ENCODE results near the gene SH2D4B. TPM values are rescaled to one million over a fixed set of nuclear protein-coding genes. Genes with fewer than 3 reads are reported as not detected.

SH2D4B gene
- polyA plus RNA-seq, 1 experiment = not detected

DNA sequence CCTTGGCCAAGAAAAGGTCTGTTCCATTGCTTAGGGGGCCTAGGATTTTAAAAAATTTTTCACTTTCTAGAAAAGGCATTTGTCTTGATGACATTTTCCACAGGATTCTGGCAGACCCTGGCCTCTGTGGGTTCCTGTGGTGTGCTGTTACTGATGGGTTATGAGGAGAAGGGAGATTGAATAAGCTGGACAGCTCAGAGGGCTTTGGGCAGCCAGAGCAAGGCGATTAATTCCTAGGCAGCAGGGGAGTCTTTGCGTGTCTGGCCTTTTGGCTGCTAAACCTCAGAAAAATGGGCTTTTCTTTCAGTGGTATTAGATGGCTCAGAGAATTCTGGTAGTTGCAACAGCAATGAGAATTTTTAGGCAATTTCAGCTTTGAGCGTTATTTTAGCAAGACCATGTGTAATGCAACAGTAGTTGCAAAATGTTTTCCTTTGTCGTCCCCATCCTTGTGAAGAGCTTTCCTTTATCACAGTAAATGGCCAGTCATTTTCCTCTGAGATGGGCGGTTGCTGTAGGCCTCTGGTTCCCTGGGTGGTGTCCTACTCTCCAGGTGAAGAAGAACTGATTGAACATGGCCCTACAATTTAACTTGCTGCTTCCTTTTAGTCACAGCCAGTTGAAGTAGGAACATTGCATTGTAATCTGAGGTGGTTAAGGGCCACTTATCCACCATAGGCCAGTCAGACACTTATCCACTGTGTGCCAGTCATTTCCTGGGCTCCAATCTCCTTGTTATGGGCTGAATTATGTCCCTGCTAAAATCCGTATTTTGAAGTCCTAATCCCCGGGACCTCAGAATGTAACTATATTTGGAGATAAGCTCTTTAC is 43.2 kb downstream of the SH2D4B start:
- TF ChIP-seq, protein P1, sequence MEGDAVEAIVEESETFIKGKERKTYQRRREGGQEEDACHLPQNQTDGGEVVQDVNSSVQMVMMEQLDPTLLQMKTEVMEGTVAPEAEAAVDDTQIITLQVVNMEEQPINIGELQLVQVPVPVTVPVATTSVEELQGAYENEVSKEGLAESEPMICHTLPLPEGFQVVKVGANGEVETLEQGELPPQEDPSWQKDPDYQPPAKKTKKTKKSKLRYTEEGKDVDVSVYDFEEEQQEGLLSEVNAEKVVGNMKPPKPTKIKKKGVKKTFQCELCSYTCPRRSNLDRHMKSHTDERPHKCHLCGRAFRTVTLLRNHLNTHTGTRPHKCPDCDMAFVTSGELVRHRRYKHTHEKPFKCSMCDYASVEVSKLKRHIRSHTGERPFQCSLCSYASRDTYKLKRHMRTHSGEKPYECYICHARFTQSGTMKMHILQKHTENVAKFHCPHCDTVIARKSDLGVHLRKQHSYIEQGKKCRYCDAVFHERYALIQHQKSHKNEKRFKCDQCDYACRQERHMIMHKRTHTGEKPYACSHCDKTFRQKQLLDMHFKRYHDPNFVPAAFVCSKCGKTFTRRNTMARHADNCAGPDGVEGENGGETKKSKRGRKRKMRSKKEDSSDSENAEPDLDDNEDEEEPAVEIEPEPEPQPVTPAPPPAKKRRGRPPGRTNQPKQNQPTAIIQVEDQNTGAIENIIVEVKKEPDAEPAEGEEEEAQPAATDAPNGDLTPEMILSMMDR (IDR thresholded peaks at IDR 0.05; ENCODE audit: low read depth, low read length) = no peak
- Histone ChIP-seq H3K9me3 (ENCODE audit: control insufficient read depth, insufficient read depth, low read length) (no peaks in the 10 kb centered on the region), H3K4me3 (ENCODE audit: low read depth, low read length) (no peak overlapping the region), H3K27ac (ENCODE audit: low read depth, low read length) (no peak overlapping the region), H3K27me3 (ENCODE audit: control insufficient read depth, insufficient read depth, low read length) (no peaks in the 10 kb centered on the region)
- ChIA-PET CTCF (no interaction called here), POLR2A (no interaction called here)
- no peak for DNase-seq (ENCODE audit: low read depth, low spot score)

DNA sequence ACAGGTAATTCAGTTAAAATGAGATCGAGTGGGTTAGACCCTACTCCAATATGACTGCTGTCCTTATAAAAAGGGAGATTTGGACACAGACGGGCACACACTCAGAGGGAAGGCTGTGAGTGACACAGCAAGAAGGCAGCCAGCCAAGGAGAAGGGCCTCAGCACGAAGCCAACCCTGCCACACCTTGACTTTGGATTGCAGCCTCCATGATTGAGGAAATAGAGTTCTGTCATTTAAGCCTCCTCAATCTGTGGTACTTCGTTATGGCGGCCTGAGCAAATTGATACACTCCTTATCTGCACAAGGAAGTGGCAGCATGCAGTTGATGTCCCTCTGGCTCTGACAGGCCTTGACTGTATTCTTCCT is 43.8 kb downstream of the SH2D4B start:
- Histone ChIP-seq H3K9me3 (ENCODE audit: control insufficient read depth, insufficient read depth, low read length) (no peaks in the 10 kb centered on the region), H3K27ac (ENCODE audit: low read depth, low read length) (no peak overlapping the region), H3K27me3 (ENCODE audit: control insufficient read depth, insufficient read depth, low read length) (no peaks in the 10 kb centered on the region), H3K4me3 (ENCODE audit: low read depth, low read length) (no peak overlapping the region)
- DNase-seq (ENCODE audit: low read depth, low spot score) = no peak
- TF ChIP-seq, protein P1 (IDR thresholded peaks at IDR 0.05; ENCODE audit: low read depth, low read length) = no peak
- ChIA-PET POLR2A (no interaction called here), CTCF (no interaction called here)

DNA sequence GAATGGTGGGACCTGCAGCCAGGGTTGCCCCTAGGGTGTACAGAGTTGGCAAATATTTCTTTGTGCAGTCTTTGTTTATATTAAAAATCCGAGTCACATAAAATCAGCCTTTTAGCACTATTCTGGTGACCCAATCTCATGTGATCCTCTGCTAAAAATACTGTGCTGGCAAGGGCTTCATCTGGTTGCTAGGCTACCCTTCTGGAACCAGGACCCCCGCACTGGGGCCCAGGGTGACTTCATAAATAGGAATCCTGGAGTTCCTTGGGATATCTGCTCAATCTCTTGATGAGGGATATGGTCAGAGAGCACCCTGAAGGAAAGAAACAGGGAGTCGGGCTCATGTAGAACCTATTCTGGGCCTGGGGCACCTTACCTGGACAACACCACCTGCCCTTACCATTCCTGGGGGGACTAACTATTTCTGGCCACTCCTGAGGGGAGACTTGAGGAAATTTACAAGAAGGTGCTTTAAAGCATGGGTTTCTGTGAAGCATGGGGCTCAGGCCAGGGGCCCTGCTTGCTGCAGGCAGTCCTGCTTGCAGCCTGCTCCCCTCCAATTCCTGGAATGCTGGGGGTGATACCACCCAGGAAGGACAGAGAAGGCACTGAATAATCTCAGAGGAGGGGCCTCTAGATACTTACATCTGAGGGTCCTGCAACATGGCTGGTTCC is 44.7 kb downstream of the SH2D4B start:
- TF ChIP-seq, protein P1 (IDR thresholded peaks at IDR 0.05; ENCODE audit: low read depth, low read length) = no peak
- H3K27me3 ChIP-seq (ENCODE audit: control insufficient read depth, insufficient read depth, low read length) = no peaks in the 10 kb centered on the region
- no peaks in the 10 kb centered on the region for H3K9me3 ChIP-seq (ENCODE audit: control insufficient read depth, insufficient read depth, low read length)
- no peak for DNase-seq (ENCODE audit: low read depth, low spot score)
- ChIA-PET CTCF (no interaction called here), POLR2A (no interaction called here)
- no peak overlapping the region for H3K4me3 ChIP-seq (ENCODE audit: low read depth, low read length)
- no peak overlapping the region for H3K27ac ChIP-seq (ENCODE audit: low read depth, low read length)

DNA sequence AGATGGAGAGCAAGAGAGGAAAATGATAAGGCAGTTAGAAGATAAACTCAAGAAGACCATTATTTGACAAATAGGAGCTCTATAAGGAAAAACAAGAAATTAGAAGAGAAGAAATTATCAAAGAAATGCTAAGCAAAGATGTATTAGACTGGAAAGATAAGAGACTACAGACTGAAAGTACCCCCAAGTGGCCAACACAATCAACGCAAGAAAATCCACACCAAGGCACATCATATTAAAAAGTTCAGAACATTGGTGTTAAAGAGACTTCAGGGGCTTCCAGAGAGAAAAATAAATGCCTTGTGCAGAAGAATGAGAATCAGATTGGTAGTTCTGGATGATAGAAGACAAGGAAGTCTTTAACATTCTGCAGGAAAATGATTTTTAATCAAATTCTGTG is 46.0 kb downstream of the SH2D4B start:
- Histone ChIP-seq H3K27ac (ENCODE audit: low read depth, low read length) (no peak overlapping the region), H3K9me3 (ENCODE audit: control insufficient read depth, insufficient read depth, low read length) (no peaks in the 10 kb centered on the region), H3K4me3 (ENCODE audit: low read depth, low read length) (no peak overlapping the region), H3K27me3 (ENCODE audit: control insufficient read depth, insufficient read depth, low read length) (no peaks in the 10 kb centered on the region)
- no peak for DNase-seq (ENCODE audit: low read depth, low spot score)
- TF ChIP-seq, protein P1 (IDR thresholded peaks at IDR 0.05; ENCODE audit: low read depth, low read length) = no peak
- POLR2A ChIA-PET = no interaction called here
- CTCF ChIA-PET = interaction anchor here (0.6 to 1.8 kb wide), 5 partner anchors 14 to 139 kb away, joined by 3 to 7 read pairs (median 3); partner anchors contain the start of gene SH2D4B

DNA sequence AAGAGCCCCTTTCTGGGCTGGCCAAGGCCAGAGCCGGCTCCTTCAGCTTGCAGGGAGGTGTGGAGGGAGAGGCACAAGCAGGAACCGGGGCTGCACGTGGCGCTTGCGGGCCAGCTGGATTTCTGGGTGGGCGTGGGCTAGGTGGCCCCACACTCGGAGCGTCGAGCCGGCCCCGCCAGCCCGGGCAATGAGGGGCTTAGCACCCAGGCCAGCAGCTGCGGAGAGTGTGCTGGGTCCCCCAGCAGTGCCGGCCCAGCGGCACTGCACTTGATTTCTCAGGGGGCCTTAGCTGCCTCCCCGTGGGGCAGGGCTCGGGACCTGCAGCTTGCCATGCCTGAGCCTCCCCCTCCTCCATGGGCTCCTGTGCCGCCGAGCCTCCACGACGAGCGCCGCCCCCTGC is 48.1 kb downstream of the SH2D4B start:
- TF ChIP-seq, protein P1 (IDR thresholded peaks at IDR 0.05; ENCODE audit: low read depth, low read length) = no peak
- CTCF ChIA-PET = no interaction called here
- POLR2A ChIA-PET = no interaction called here

More for the DNA sequence above, 48.1 kb downstream of the SH2D4B start:
- no peaks in the 10 kb centered on the region for H3K27me3 ChIP-seq (ENCODE audit: control insufficient read depth, insufficient read depth, low read length)
- no peak overlapping the region for H3K27ac ChIP-seq (ENCODE audit: low read depth, low read length)
- DNase-seq (ENCODE audit: low read depth, low spot score) = no peak
- no peak overlapping the region for H3K4me3 ChIP-seq (ENCODE audit: low read depth, low read length)
- no peaks in the 10 kb centered on the region for H3K9me3 ChIP-seq (ENCODE audit: control insufficient read depth, insufficient read depth, low read length)
